ENCODE data around the gene EXD1.
"Not testable (repeated sequence)": the region's sequence is repeated elsewhere in the genome, so short reads cannot be mapped to it uniquely, and the experiment has no call there.

Gene EXD1

DNA sequence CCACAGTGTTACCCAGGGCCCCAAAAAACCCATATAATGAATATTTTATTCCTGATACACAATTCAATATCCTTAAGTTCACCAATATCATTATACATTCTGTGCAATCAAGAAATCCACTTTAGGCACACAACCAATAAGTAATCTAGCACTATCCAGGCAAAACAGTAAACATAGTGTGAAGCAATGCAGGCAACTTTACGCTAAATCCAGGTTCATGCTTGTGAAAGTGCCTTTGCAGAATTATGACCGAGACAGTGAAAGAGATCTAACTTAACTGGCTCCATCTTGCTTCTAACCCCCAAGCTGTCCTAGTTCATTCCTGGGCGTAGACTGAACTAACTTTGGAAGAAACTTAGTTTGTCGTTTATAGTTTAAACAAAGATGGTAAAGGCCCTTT, 80.3 kb downstream of the EXD1 start:
- Mint-ChIP-seq H3K36me3 (ENCODE audit: low read depth) (no peaks in the 10 kb centered on the region), H3K4me1 (no peaks in the 10 kb centered on the region), H3K4me3 (no peak overlapping the region), H3K27me3 (ENCODE audit: low read depth) (peaks cover 3% of the 10 kb centered on the region), H3K27ac (peak overlapping the region in 1 of 3 experiments; percentile 49), H3K9me3 (peaks cover 4% of the 10 kb centered on the region)
- TF ChIP-seq, protein P1, sequence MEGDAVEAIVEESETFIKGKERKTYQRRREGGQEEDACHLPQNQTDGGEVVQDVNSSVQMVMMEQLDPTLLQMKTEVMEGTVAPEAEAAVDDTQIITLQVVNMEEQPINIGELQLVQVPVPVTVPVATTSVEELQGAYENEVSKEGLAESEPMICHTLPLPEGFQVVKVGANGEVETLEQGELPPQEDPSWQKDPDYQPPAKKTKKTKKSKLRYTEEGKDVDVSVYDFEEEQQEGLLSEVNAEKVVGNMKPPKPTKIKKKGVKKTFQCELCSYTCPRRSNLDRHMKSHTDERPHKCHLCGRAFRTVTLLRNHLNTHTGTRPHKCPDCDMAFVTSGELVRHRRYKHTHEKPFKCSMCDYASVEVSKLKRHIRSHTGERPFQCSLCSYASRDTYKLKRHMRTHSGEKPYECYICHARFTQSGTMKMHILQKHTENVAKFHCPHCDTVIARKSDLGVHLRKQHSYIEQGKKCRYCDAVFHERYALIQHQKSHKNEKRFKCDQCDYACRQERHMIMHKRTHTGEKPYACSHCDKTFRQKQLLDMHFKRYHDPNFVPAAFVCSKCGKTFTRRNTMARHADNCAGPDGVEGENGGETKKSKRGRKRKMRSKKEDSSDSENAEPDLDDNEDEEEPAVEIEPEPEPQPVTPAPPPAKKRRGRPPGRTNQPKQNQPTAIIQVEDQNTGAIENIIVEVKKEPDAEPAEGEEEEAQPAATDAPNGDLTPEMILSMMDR (IDR thresholded peaks at IDR 0.05; ENCODE audit: unreplicated experiment in 3 of 3): no peak

DNA sequence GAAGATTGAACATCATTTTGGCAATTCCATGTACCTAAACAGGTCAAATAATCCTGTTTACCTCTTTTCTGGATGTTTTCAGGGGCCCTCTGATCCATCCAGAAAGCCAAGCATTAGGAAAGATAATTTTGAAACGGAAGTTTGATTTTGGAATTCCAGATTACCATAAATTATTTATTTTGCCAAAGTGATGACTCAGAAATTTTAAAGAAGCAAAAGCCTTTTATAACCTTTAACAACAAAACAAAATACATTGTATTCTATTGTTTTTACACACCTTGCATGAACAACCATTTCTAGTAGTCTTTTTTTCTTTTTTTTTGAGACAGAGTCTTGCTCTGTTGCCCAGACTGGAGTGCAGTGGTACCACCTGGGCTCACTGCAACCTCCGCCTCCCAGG, 82.5 kb downstream of the EXD1 start:
- TF ChIP-seq, protein P1 (IDR thresholded peaks at IDR 0.05; ENCODE audit: unreplicated experiment in 3 of 3): no peak
- no peak overlapping the region for H3K27ac Mint-ChIP-seq

DNA sequence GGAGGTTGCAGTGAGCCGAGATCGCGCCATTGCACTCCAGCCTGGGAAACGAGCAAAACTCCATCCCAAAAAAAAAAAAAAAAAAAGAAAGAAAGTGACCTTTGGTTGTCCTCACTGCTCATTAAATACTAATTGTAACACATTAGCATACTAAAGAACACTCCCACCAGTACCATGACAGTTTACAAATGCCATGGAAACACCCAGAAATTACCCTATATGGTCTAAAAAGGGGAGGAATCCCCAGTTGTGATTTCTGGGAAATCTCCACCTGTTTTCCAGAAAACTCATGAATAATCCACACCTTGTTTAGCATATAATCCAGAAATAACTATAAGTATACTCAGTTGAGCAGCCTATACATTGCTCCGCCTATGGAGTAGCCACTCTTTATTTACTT, 90.9 kb downstream of the EXD1 start:
- H3K4me3 Mint-ChIP-seq: no peak overlapping the region
- H3K36me3 Mint-ChIP-seq (ENCODE audit: low read depth): no peaks in the 10 kb centered on the region
- TF ChIP-seq, protein P1 (IDR thresholded peaks at IDR 0.05; ENCODE audit: unreplicated experiment in 3 of 3): no peak
- H3K9me3 Mint-ChIP-seq: no peaks in the 10 kb centered on the region
- H3K4me1 Mint-ChIP-seq: no peaks in the 10 kb centered on the region
- no peak overlapping the region for H3K27ac Mint-ChIP-seq
- peaks cover 3% of the 10 kb centered on the region for H3K27me3 Mint-ChIP-seq (ENCODE audit: low read depth)

More for the DNA sequence above, 82.5 kb downstream of the EXD1 start:
- Mint-ChIP-seq H3K9me3 (peaks cover 4% of the 10 kb centered on the region), H3K4me3 (no peak overlapping the region), H3K4me1 (no peaks in the 10 kb centered on the region), H3K27me3 (ENCODE audit: low read depth) (peaks cover under 1% of the 10 kb centered on the region), H3K36me3 (ENCODE audit: low read depth) (no peaks in the 10 kb centered on the region)

DNA sequence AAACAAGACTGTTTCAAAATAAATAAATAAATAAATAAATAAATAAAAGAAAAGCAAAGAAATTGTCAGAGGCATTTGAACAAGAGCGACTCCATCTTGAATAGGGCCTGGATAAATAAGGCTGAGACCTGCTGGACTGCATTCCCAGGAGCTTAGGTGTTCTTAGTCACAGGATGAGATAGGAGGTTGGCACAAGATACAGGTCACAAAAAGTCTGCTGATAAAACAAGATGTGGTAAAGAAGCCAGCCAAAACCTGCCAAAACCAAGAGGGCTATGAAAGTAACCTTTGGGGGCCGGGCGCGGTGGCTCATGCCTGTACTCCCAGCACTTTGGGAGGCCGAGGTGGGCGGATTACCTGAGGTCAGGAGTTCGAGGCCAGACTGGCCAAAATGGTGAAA, 91.4 kb downstream of the EXD1 start:
- H3K27ac Mint-ChIP-seq; H3K27me3 Mint-ChIP-seq (ENCODE audit: low read depth); H3K9me3 Mint-ChIP-seq; H3K36me3 Mint-ChIP-seq (ENCODE audit: low read depth); H3K4me1 Mint-ChIP-seq; H3K4me3 Mint-ChIP-seq: not testable (repeated sequence)

GRCh38 chr15:41135580-41135979, 95.0 kb downstream of the EXD1 start:
- not testable (repeated sequence) for H3K4me1 Mint-ChIP-seq; H3K27ac Mint-ChIP-seq; H3K4me3 Mint-ChIP-seq; H3K9me3 Mint-ChIP-seq; H3K36me3 Mint-ChIP-seq (ENCODE audit: low read depth); H3K27me3 Mint-ChIP-seq (ENCODE audit: low read depth)

DNA sequence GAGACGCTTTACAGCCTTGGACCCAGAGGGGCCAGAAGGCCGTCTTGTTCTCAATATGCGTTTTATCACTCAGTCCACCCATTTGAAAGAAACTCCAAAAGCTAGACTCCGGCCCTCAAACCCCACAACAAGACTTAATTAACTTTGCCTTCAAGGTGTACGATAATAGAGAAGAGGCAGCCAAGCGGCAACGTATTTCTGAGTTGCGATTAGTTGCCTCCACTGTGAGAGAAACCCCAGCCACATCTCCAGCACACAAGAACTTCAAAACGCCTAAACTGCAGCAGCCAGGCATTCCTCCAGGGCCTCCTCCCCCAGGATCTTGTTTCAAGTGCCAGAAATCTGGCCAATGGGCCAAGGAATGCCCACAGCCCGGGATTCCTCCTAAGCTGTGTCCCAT, 97.1 kb downstream of the EXD1 start:
- TF ChIP-seq, protein P1 (IDR thresholded peaks at IDR 0.05; ENCODE audit: unreplicated experiment in 3 of 3): no peak
- Mint-ChIP-seq H3K27ac (peak overlapping the region in 1 of 3 experiments; percentile 73), H3K4me3 (no peak overlapping the region), H3K27me3 (ENCODE audit: low read depth) (peaks cover 9% of the 10 kb centered on the region), H3K36me3 (ENCODE audit: low read depth) (no peaks in the 10 kb centered on the region), H3K9me3 (peaks cover 2% of the 10 kb centered on the region), H3K4me1 (no peaks in the 10 kb centered on the region)
